GM13977 (cell line): ENCODE data around the gene LZTS3.
"Not testable (repeated sequence)": the region's sequence is repeated elsewhere in the genome, so short reads cannot be mapped to it uniquely, and the experiment has no call there.

Experiments used
- DNase-seq: peaks from one replicate; pipeline ENCODE4 v3.0.0; 2012; ENCODE audit warnings: low spot score
- CTCF ChIP-seq: IDR thresholded peaks from 2 replicates; pipeline ENCODE4 v1.5.1; 2012; ENCODE audit warnings: mild to moderate bottlenecking, control low read depth; ENCODE audit not compliant: insufficient read depth; ENCODE audit errors: extremely low read depth, missing control alignments
- in situ Hi-C: fragments of 300-500 bp; cut with MboI; formaldehyde crosslinking; loops from one replicate; pipeline ENCODE4 v1.12.0; 2022; ENCODE audit warnings: low sequenced_read_pairs, low pct_unique_long_range_greater_than_20kb, mixed read lengths, inconsistent platforms; ENCODE audit not compliant: unreplicated experiment

The LZTS3 gene

GRCh38 chr20:3172933-3173609 lies at the start of gene LZTS3:
TSS of gene LZTS3 (minus strand) at chr20:3173549. CDS start at chr20:3167163, 6,386 bp downstream.
- DNase-seq, result peak; percentile 92
- in situ Hi-C loops, result no loop called here
- TF ChIP-seq CTCF, result peak; percentile 7

- DNase-seq, result no peak
- TF ChIP-seq CTCF, result no peak
- in situ Hi-C loops, result no loop called here
Observed at GRCh38 chr20:3221398-3222226, 48.3 kb upstream of the LZTS3 start.

GRCh38 chr20:3218307-3218988 lies 45.1 kb upstream of the LZTS3 start:
- in situ Hi-C loops, result no loop called here
- DNase-seq, result peak; percentile 86
- TF ChIP-seq CTCF, result peak; percentile 97

- DNase-seq, in situ Hi-C loops: not testable (repeated sequence)
Observed at GRCh38 chr20:3215359-3215917, 42.1 kb upstream of the LZTS3 start.

- in situ Hi-C loops, result no loop called here
- DNase-seq, result no peak
- no peak for TF ChIP-seq CTCF
Observed at GRCh38 chr20:3213226-3213625, 39.9 kb upstream of the LZTS3 start.

GRCh38 chr20:3210346-3210745 lies 37.0 kb upstream of the LZTS3 start:
- in situ Hi-C loops, result no loop called here
- DNase-seq, result no peak
- TF ChIP-seq CTCF, result no peak
